Heart left ventricle (tissue), 13 donors: ENCODE results near the gene TTC23.

ENCODE experiments used
- CTCF ChIP-seq, 12 donors: fragments of 200-600 bp; sonication (generic) in 4 of 12; IDR thresholded peaks; one replicate each; pipeline versions ENCODE4 v1.5.0 to v1.8.0; 2018 to 2022; ENCODE audit warnings: antibody characterized with exemption in 12 of 12, mild to moderate bottlenecking in 5 of 12
- POLR2A ChIP-seq, 2 donors: fragments of 450-650 bp; IDR thresholded peaks; one replicate each; pipeline ENCODE4 v1.6.1; 2017; ENCODE audit warnings: antibody characterized with exemption in 2 of 2, mild to moderate bottlenecking in 2 of 2, moderate library complexity in 2 of 2
- donor health status: ischemic (EF 13 %, LVEDD 7.1; RV severe dilation, severe dysfunction).
- donor health status: DM: no; HTN: yes; CAD: no.
- donor health status: DM: no; HTN: no; CAD: no.
- donor health status: ischemic (EF 25% LVEDD 6.9; RV normal size, moderate dysfunction).
- donor health status: ischemic (EF 25% LVEDD 5.7; RV mildly dilated, moderate dysfunction).
- donor health status: ischemic (EF 35%, LVEDD 5.7; RV mildly dilated, moderate dysfunction).
- donor health status: nonischemic (EF 11% LVEDD 7.7; RV severe dilation, severe dysfunction).
- donor health status: DM: yes; HTN: yes; CAD: no.
- donor health status: PGD.
- donor health status: ischemic (EF 29% LVEDD 5.4; RV normal size, mild dysfunction).
- donor health status: nonischemic (EF 23%, LVEDD 6.1; RV moderate dilation, normal function).

GRCh38 chr15:99174567-99175395 lies 74.6 kb downstream of the TTC23 start:
- no peak for TF ChIP-seq CTCF (IDR thresholded peaks at IDR 0.05)
- TF ChIP-seq POLR2A (IDR thresholded peaks at IDR 0.05), result no peak
